GM23248 (cell line): ENCODE measurements around the gene SELL.

Experiments
- EZH2 ChIP-seq: fragments of 200-600 bp; sonication (generic); IDR thresholded peaks from 2 replicates; pipeline ENCODE4 v1.6.1; 2018; ENCODE audit warnings: antibody characterized with exemption, mild to moderate bottlenecking; ENCODE audit not compliant: insufficient read depth, poor library complexity, severe bottlenecking
- EZH2phosphoT487 ChIP-seq: fragments of 200-600 bp; sonication (generic); IDR thresholded peaks from 2 replicates; pipeline ENCODE4 v1.6.1; 2018; ENCODE audit warnings: antibody characterized with exemption, moderate library complexity, mild to moderate bottlenecking, low read depth; ENCODE audit not compliant: insufficient read depth

GRCh38 chr1:169722779-169723178 is 11.4 kb upstream of the SELL start:
- TF ChIP-seq EZH2 (no peak), EZH2phosphoT487 (no peak)
